GM19467 (cell line): ENCODE data around the gene STX16.

Source experiments
- ATAC-seq: cut with Tn5 transposase; IDR thresholded peaks from one replicate; pipeline ENCODE4 v1.9.1; 2021; ENCODE audit warnings: mild to moderate bottlenecking, moderate library complexity; ENCODE audit not compliant: unreplicated experiment

STX16 gene

GRCh38 chr20:58673119-58673518 is 22.0 kb downstream of the STX16 start:
- no peak for ATAC-seq

- ATAC-seq, result no peak
Measured at GRCh38 chr20:58675146-58675584, 24.1 kb downstream of the STX16 start.

- ATAC-seq, result no peak
Measured at GRCh38 chr20:58675641-58676040, 24.6 kb downstream of the STX16 start.

GRCh38 chr20:58676161-58676560 is 25.1 kb downstream of the STX16 start:
- ATAC-seq, result no peak

GRCh38 chr20:58677079-58677604 is 26.1 kb downstream of the STX16 start:
- ATAC-seq, result no peak

GRCh38 chr20:58677808-58678207 is 26.7 kb downstream of the STX16 start:
- no peak for ATAC-seq

- ATAC-seq, result no peak
Measured at GRCh38 chr20:58678806-58679205, 27.7 kb downstream of the STX16 start.

GRCh38 chr20:58682656-58683531 is 31.8 kb downstream of the STX16 start:
- no peak for ATAC-seq

- no peak for ATAC-seq
Measured at GRCh38 chr20:58684291-58684690, 33.2 kb downstream of the STX16 start.

GRCh38 chr20:58685988-58686387 is 34.9 kb downstream of the STX16 start:
- ATAC-seq, result no peak

- ATAC-seq, result no peak
Measured at GRCh38 chr20:58688414-58688813, 37.3 kb downstream of the STX16 start.

- ATAC-seq, result no peak
Measured at GRCh38 chr20:58688840-58689239, 37.8 kb downstream of the STX16 start.

- no peak for ATAC-seq
Measured at GRCh38 chr20:58690396-58691135, 39.5 kb downstream of the STX16 start.

- no peak for ATAC-seq
Measured at GRCh38 chr20:58691773-58692578, 40.9 kb downstream of the STX16 start.

- ATAC-seq, result peak; percentile 80
Measured at GRCh38 chr20:58692579-58693225, 41.6 kb downstream of the STX16 start, which contains the start of gene NPEPL1. Gene NPEPL1 (plus strand): TSS chr20:58692800. CDS start chr20:58692901, 101 bp downstream.

- peak; percentile 18 for ATAC-seq
Measured at GRCh38 chr20:58693226-58694006, 42.3 kb downstream of the STX16 start.

GRCh38 chr20:58694241-58695083 is 43.4 kb downstream of the STX16 start:
- ATAC-seq, result no peak

- no peak for ATAC-seq
Measured at GRCh38 chr20:58695084-58695722, 44.1 kb downstream of the STX16 start.
